ENCODE data around the gene DAB2. TPM values are rescaled to one million over a fixed set of nuclear protein-coding genes. Genes with fewer than 3 reads are reported as not detected.
A peak's percentile ranks its signal among the peaks of the same experiment; 100 is the strongest.

The DAB2 gene
- total and polyA plus RNA-seq, 2 donors (not counting 1 experiment from before 2014, with no cell fraction given) = 0.03 to 0.47 TPM

- TF ChIP-seq EZH2 (IDR thresholded peaks at IDR 0.05; ENCODE audit: borderline replicate concordance, insufficient read depth, low read depth, low read length, poor library complexity, severe bottlenecking) = no peak
- TF ChIP-seq, protein P1, sequence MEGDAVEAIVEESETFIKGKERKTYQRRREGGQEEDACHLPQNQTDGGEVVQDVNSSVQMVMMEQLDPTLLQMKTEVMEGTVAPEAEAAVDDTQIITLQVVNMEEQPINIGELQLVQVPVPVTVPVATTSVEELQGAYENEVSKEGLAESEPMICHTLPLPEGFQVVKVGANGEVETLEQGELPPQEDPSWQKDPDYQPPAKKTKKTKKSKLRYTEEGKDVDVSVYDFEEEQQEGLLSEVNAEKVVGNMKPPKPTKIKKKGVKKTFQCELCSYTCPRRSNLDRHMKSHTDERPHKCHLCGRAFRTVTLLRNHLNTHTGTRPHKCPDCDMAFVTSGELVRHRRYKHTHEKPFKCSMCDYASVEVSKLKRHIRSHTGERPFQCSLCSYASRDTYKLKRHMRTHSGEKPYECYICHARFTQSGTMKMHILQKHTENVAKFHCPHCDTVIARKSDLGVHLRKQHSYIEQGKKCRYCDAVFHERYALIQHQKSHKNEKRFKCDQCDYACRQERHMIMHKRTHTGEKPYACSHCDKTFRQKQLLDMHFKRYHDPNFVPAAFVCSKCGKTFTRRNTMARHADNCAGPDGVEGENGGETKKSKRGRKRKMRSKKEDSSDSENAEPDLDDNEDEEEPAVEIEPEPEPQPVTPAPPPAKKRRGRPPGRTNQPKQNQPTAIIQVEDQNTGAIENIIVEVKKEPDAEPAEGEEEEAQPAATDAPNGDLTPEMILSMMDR (IDR thresholded peaks at IDR 0.05) = no peak
- Histone ChIP-seq H3K36me3 (replicated peaks in 1 of 2; ENCODE audit: control extremely low read depth in 1 of 2, control insufficient read depth in 1 of 2, extremely low read depth in 1 of 2, insufficient read depth in 2 of 2, low read length in 1 of 2) (no peaks in the 10 kb centered on the region), H3K4me2 (replicated peaks; ENCODE audit: low read depth, low read length, poor library complexity, severe bottlenecking) (no peak overlapping the region), H4K20me1 (ENCODE audit: control insufficient read depth, insufficient read depth, low read length, poor library complexity, severe bottlenecking) (no peaks in the 10 kb centered on the region), H2AFZ (ENCODE audit: insufficient read depth, low read depth, low read length, poor library complexity, severe bottlenecking) (no peak overlapping the region), H3K9me3 (ENCODE audit: control extremely low read depth in 1 of 3, control insufficient read depth in 2 of 3, insufficient read depth in 1 of 3, low read length in 2 of 3) (no peaks in the 10 kb centered on the region), H3K27me3 (replicated peaks in 1 of 4; ENCODE audit: control extremely low read depth in 1 of 4, control insufficient read depth in 3 of 4, insufficient read depth in 4 of 4, low read length in 3 of 4) (no peaks in the 10 kb centered on the region), H3K79me2 (ENCODE audit: control insufficient read depth, insufficient read depth, low read length) (no peaks in the 10 kb centered on the region), H3K4me3 (ENCODE audit: control extremely low read depth in 1 of 5, extremely low read depth in 1 of 5, insufficient read depth in 1 of 5, low read depth in 2 of 5, low read length in 4 of 5) (no peak overlapping the region), H3K9ac (ENCODE audit: low read length) (no peak overlapping the region), H3K4me1 (ENCODE audit: control insufficient read depth in 2 of 2, insufficient read depth in 2 of 2, low read length in 2 of 2) (peaks cover 26 to 27% of the 10 kb centered on the region in 2 donors), H3K27ac (ENCODE audit: low read length in 2 of 2) (no peak overlapping the region)
- Mint-ChIP-seq H3K4me1 (peaks cover 28% of the 10 kb centered on the region), H3K27ac (no peak overlapping the region), H3K9me3 (ENCODE audit: insufficient read depth) (no peaks in the 10 kb centered on the region), H3K27me3 (peaks cover 8% of the 10 kb centered on the region), H3K4me3 (no peak overlapping the region)
- CTCF ChIA-PET = interaction anchor here (0.9 kb wide), 1 partner anchor 114 kb away, joined by 3 read pairs; no protein-coding TSS in a partner anchor
- ATAC-seq (ENCODE audit: low read depth) = no peak
- POLR2A ChIA-PET = no interaction called here
- intact Hi-C loops (cut with micrococcal nuclease) = no loop called here
- no peak for DNase-seq
- no CpG with 5 or more reads among the region's 3 CpGs for WGBS (ENCODE audit: insufficient coverage)
These were observed 34.3 kb upstream of the DAB2 start for GRCh38 chr5:39459071-39459470.

DNA sequence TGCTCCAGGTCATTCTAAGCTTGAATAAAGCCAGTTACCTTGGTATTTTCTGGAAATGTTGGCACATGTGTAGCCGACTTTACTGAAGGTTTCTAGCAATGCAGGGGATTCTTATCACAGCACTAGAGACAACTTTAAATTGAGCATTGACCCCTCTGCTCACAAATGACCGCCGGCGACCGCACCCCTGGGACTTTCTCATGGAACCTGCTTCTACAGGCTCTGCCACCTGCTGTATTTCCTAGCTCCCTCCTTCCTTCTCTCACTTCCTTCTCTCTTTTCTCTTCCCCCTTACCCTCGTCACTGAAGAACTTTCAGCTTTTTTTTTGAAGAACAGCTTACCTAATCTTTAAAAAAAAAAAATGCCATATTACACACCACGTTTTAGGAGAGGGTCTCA is 30.9 kb upstream of the DAB2 start:
- Histone ChIP-seq H3K9me3 (ENCODE audit: control extremely low read depth in 1 of 3, control insufficient read depth in 2 of 3, insufficient read depth in 1 of 3, low read length in 2 of 3) (no peaks in the 10 kb centered on the region), H3K36me3 (replicated peaks in 1 of 2; ENCODE audit: control extremely low read depth in 1 of 2, control insufficient read depth in 1 of 2, extremely low read depth in 1 of 2, insufficient read depth in 2 of 2, low read length in 1 of 2) (no peaks in the 10 kb centered on the region)
- H3K4me3 Mint-ChIP-seq = no peak overlapping the region

More for the DNA sequence above, 30.9 kb upstream of the DAB2 start:
- DNase-seq = peak; percentile 5
- TF ChIP-seq EZH2 (IDR thresholded peaks at IDR 0.05; ENCODE audit: borderline replicate concordance, insufficient read depth, low read depth, low read length, poor library complexity, severe bottlenecking) = no peak
- TF ChIP-seq, protein P1 (IDR thresholded peaks at IDR 0.05) = no peak
- Mint-ChIP-seq H3K9me3 (ENCODE audit: insufficient read depth) (no peaks in the 10 kb centered on the region), H3K4me1 (peaks cover 15% of the 10 kb centered on the region), H3K27me3 (peaks cover 8% of the 10 kb centered on the region), H3K27ac (no peak overlapping the region)
- Histone ChIP-seq H4K20me1 (ENCODE audit: control insufficient read depth, insufficient read depth, low read length, poor library complexity, severe bottlenecking) (no peaks in the 10 kb centered on the region), H3K27ac (ENCODE audit: low read length in 2 of 2) (no peak overlapping the region), H3K27me3 (replicated peaks in 1 of 4; ENCODE audit: control extremely low read depth in 1 of 4, control insufficient read depth in 3 of 4, insufficient read depth in 4 of 4, low read length in 3 of 4) (no peaks in the 10 kb centered on the region), H2AFZ (ENCODE audit: insufficient read depth, low read depth, low read length, poor library complexity, severe bottlenecking) (no peak overlapping the region), H3K79me2 (ENCODE audit: control insufficient read depth, insufficient read depth, low read length) (no peaks in the 10 kb centered on the region), H3K4me3 (ENCODE audit: control extremely low read depth in 1 of 5, extremely low read depth in 1 of 5, insufficient read depth in 1 of 5, low read depth in 2 of 5, low read length in 4 of 5) (no peak overlapping the region), H3K4me1 (ENCODE audit: control insufficient read depth in 2 of 2, insufficient read depth in 2 of 2, low read length in 2 of 2) (peaks cover 13 to 18% of the 10 kb centered on the region in 2 donors), H3K4me2 (replicated peaks; ENCODE audit: low read depth, low read length, poor library complexity, severe bottlenecking) (peak overlapping the region; percentile 38), H3K9ac (ENCODE audit: low read length) (no peak overlapping the region)
- POLR2A ChIA-PET = no interaction called here
- 2% methylated on average over 5 of the region's 7 CpGs for WGBS (ENCODE audit: insufficient coverage)
- CTCF ChIA-PET = interaction anchor here (0.5 to 1.0 kb wide), 3 partner anchors 10 to 60 kb away, joined by 3 read pairs; no protein-coding TSS in a partner anchor
- intact Hi-C loops (cut with micrococcal nuclease) = no loop called here
- no peak for ATAC-seq (ENCODE audit: low read depth)
